SK-MEL-5 (cell line): ENCODE measurements around the gene GNA12. TPM values are rescaled to one million over a fixed set of nuclear protein-coding genes. Genes with fewer than 3 reads are reported as not detected.

ENCODE experiments used
- DNase-seq: peaks from one replicate; pipeline ENCODE4 v3.0.0-alpha.2; 2016; ENCODE audit warnings: low read depth, low spot score
- in situ Hi-C: cut with HindIII; loops from 2 replicates; pipeline ENCODE4 v1.10.0; 2016; ENCODE audit warnings: low sequenced_read_pairs, high pct_unique_total_duplicates, low pct_unique_long_range_greater_than_20kb
- polyA plus RNA-seq, 2 experiments: library from polyadenylated mRNA; depleted of rRNA; stranded (reverse); fragments of >200 nt; gene quantifications; 2 replicates each; pipeline ENCODE4 v1.2.3, GENCODE V29; 2015
- total RNA-seq: library from RNA; depleted of rRNA; stranded (reverse); fragments of >200 nt; shearing (Covaris generic); gene quantifications from 2 replicates; pipeline ENCODE4 v1.2.3, GENCODE V29; 2014; rRNA removed

Gene GNA12
- 10.1 and 10.2 TPM in 2 replicates for total RNA-seq
- 58.5 and 61.0 TPM in 2 replicates for polyA plus RNA-seq (2015; cell fraction: cytosol; rRNA removed)
- 11.1 and 27.7 TPM in 2 replicates for polyA plus RNA-seq (2015; cell fraction: nucleus; rRNA removed)

- DNase-seq, result peak; percentile 100
- in situ Hi-C loops, result no loop called here
Measured at GRCh38 chr7:2844153-2845033, at the start of gene GNA12. TSS of gene GNA12 (minus strand) at chr7:2844308. CDS start at chr7:2844161, 147 bp downstream.

GRCh38 chr7:2893411-2893861 lies 49.3 kb upstream of the GNA12 start:
- in situ Hi-C loops, result no loop called here
- no peak for DNase-seq

- DNase-seq, result no peak
Measured at GRCh38 chr7:2892549-2892948, 48.4 kb upstream of the GNA12 start.

GRCh38 chr7:2887816-2888215 lies 43.7 kb upstream of the GNA12 start:
- in situ Hi-C loops, result no loop called here
- DNase-seq, result no peak

More at GRCh38 chr7:2892549-2892948, 48.4 kb upstream of the GNA12 start:
- in situ Hi-C loops, result no loop called here

GRCh38 chr7:2886900-2887299 lies 42.8 kb upstream of the GNA12 start:
- in situ Hi-C loops, result no loop called here

GRCh38 chr7:2886391-2886790 lies 42.3 kb upstream of the GNA12 start:
- DNase-seq, result no peak
- in situ Hi-C loops, result no loop called here

More at GRCh38 chr7:2886900-2887299, 42.8 kb upstream of the GNA12 start:
- peak; percentile 88 for DNase-seq

GRCh38 chr7:2884161-2884560 lies 40.1 kb upstream of the GNA12 start:
- in situ Hi-C loops, result no loop called here
- no peak for DNase-seq

GRCh38 chr7:2883101-2883500 lies 39.0 kb upstream of the GNA12 start:
- in situ Hi-C loops, result no loop called here
- no peak for DNase-seq

GRCh38 chr7:2882111-2882510 lies 38.0 kb upstream of the GNA12 start:
- in situ Hi-C loops, result no loop called here
- DNase-seq, result no peak

GRCh38 chr7:2880874-2881533 lies 36.9 kb upstream of the GNA12 start:
- in situ Hi-C loops, result no loop called here
- no peak for DNase-seq

- in situ Hi-C loops, result no loop called here
- no peak for DNase-seq
Measured at GRCh38 chr7:2880051-2880450, 35.9 kb upstream of the GNA12 start.

- DNase-seq, result no peak
- in situ Hi-C loops, result no loop called here
Measured at GRCh38 chr7:2879354-2879753, 35.2 kb upstream of the GNA12 start.

- in situ Hi-C loops, result no loop called here
- no peak for DNase-seq
Measured at GRCh38 chr7:2878306-2878705, 34.2 kb upstream of the GNA12 start.

GRCh38 chr7:2876031-2876731 lies 32.1 kb upstream of the GNA12 start:
- DNase-seq, result no peak
- in situ Hi-C loops, result no loop called here

- peak; percentile 50 for DNase-seq
- in situ Hi-C loops, result no loop called here
Measured at GRCh38 chr7:2873686-2874551, 29.8 kb upstream of the GNA12 start.

GRCh38 chr7:2873146-2873545 lies 29.0 kb upstream of the GNA12 start:
- DNase-seq, result no peak
- in situ Hi-C loops, result no loop called here

- in situ Hi-C loops, result no loop called here
- DNase-seq, result no peak
Measured at GRCh38 chr7:2872296-2872874, 28.3 kb upstream of the GNA12 start.
